DOHH2 (cell line): ENCODE measurements around the gene RASIP1.

Source experiments
- H3F3A ChIP-seq: fragments of 200-600 bp; sonication (generic), shearing (Covaris generic); 2 replicates; pipeline ENCODE4 v1.6.0; 2016; ENCODE audit warnings: antibody characterized with exemption, mild to moderate bottlenecking; ENCODE audit not compliant: control insufficient read depth, insufficient read depth
- H3K27ac ChIP-seq: fragments of 200-600 bp; sonication (generic); 2 replicates; pipeline ENCODE4 v1.5.1; 2014; ENCODE audit warnings: low read depth, mild to moderate bottlenecking, low read length, moderate library complexity
- H3K27me3 ChIP-seq: fragments of 200-600 bp; sonication (generic); 2 replicates; pipeline ENCODE4 v1.6.1; 2014; ENCODE audit warnings: mild to moderate bottlenecking, low read length, mixed read lengths; ENCODE audit not compliant: control insufficient read depth
- H3K36me3 ChIP-seq: fragments of 200-600 bp; sonication (generic); 2 replicates; pipeline ENCODE4 v1.6.1; 2014; ENCODE audit warnings: mild to moderate bottlenecking, low read length, moderate library complexity, mixed read lengths; ENCODE audit not compliant: control insufficient read depth
- H3K4me1 ChIP-seq: fragments of 200-600 bp; sonication (generic); 2 replicates; pipeline ENCODE4 v1.6.1; 2014; ENCODE audit warnings: mild to moderate bottlenecking, low read length, mixed read lengths; ENCODE audit not compliant: control insufficient read depth
- H3K4me2 ChIP-seq: fragments of 200-600 bp; sonication (generic); 2 replicates; pipeline ENCODE4 v1.6.0; 2014; ENCODE audit warnings: mild to moderate bottlenecking, low read length, moderate library complexity
- H3K4me3 ChIP-seq: fragments of 200-600 bp; sonication (generic); 2 replicates; pipeline ENCODE4 v1.5.1; 2014; ENCODE audit warnings: mild to moderate bottlenecking, low read length, mixed read lengths
- H3K79me2 ChIP-seq: fragments of 200-600 bp; sonication (generic); 2 replicates; pipeline ENCODE4 v1.6.1; 2014; ENCODE audit warnings: mild to moderate bottlenecking, low read length, mixed read lengths; ENCODE audit not compliant: control insufficient read depth
- H3K9me2 ChIP-seq: fragments of 200-600 bp; sonication (generic); replicated peaks from 2 replicates; pipeline ENCODE4 v1.6.1; 2014; ENCODE audit warnings: mild to moderate bottlenecking, low read length, mixed read lengths; ENCODE audit not compliant: control insufficient read depth
- H3K9me3 ChIP-seq: fragments of 200-600 bp; sonication (generic); 2 replicates; pipeline ENCODE4 v1.6.1; 2014; ENCODE audit warnings: antibody characterized with exemption, low read length, mixed read lengths; ENCODE audit not compliant: control insufficient read depth, insufficient read depth
- H4K20me1 ChIP-seq: fragments of 200-600 bp; sonication (generic); 2 replicates; pipeline ENCODE4 v1.6.0; 2014; ENCODE audit warnings: low read depth, mild to moderate bottlenecking, antibody characterized with exemption, low read length, moderate library complexity; ENCODE audit not compliant: control insufficient read depth, insufficient read depth
- CTCF ChIP-seq: fragments of 200-600 bp; sonication (generic); IDR thresholded peaks from one replicate; pipeline ENCODE4 v1.5.1; 2014; ENCODE audit warnings: antibody characterized with exemption, mild to moderate bottlenecking, low read depth, low read length; ENCODE audit not compliant: poor library complexity, severe bottlenecking
- EZH2phosphoT487 ChIP-seq: fragments of 200-600 bp; sonication (generic); IDR thresholded peaks from 2 replicates; pipeline ENCODE4 v1.6.1; 2017; ENCODE audit warnings: borderline replicate concordance, mild to moderate bottlenecking, antibody characterized with exemption, low read length, moderate library complexity, mixed read lengths

RASIP1 gene

GRCh38 chr19:48738557-48739403 lies 1.6 kb downstream of the RASIP1 start:
- peak overlapping the region; percentile 39 for H3K4me3 ChIP-seq
- H3K36me3 ChIP-seq, result no peaks in the 10 kb centered on the region
- 0 out of 2 replicates have a peak, but pooled peaks cover 6% of the 10 kb centered on the region for H3K27me3 ChIP-seq
- TF ChIP-seq CTCF, result peak; percentile 43
- TF ChIP-seq EZH2phosphoT487, result no peak
- no peak overlapping the region for H3K27ac ChIP-seq
- no peaks in the 10 kb centered on the region for H3K9me3 ChIP-seq
- H3K4me2 ChIP-seq, result peak overlapping the region; percentile 63
- no peaks in the 10 kb centered on the region for H3K9me2 ChIP-seq
- H4K20me1 ChIP-seq, result no peaks in the 10 kb centered on the region
- H3K79me2 ChIP-seq, result no peaks in the 10 kb centered on the region
- peaks cover 3% of the 10 kb centered on the region; the same call in 1 of the 2 replicates for H3F3A ChIP-seq
- H3K4me1 ChIP-seq, result peaks cover 22% of the 10 kb centered on the region

- TF ChIP-seq EZH2phosphoT487 (no peak), CTCF (no peak)
- no peaks in the 10 kb centered on the region for H4K20me1 ChIP-seq
- peaks cover 22% of the 10 kb centered on the region for H3K4me1 ChIP-seq
- H3K79me2 ChIP-seq, result no peaks in the 10 kb centered on the region
- H3K9me2 ChIP-seq, result no peaks in the 10 kb centered on the region
- H3K27me3 ChIP-seq, result 0 out of 2 replicates have a peak, but pooled peaks cover 6% of the 10 kb centered on the region
- no peak overlapping the region for H3K27ac ChIP-seq
- H3K4me3 ChIP-seq, result no peak overlapping the region
- H3F3A ChIP-seq, result peaks cover 3% of the 10 kb centered on the region; the same call in 1 of the 2 replicates
- H3K9me3 ChIP-seq, result no peaks in the 10 kb centered on the region
- no peaks in the 10 kb centered on the region for H3K36me3 ChIP-seq
- H3K4me2 ChIP-seq, result no peak overlapping the region
These were observed 2.9 kb downstream of the RASIP1 start for GRCh38 chr19:48737360-48737998.

GRCh38 chr19:48735031-48735615 lies 5.3 kb downstream of the RASIP1 start:
- peaks cover 11% of the 10 kb centered on the region for H3K4me1 ChIP-seq
- H3K4me3 ChIP-seq, result no peak overlapping the region
- H3F3A ChIP-seq, result peaks cover 3% of the 10 kb centered on the region; the same call in 1 of the 2 replicates
- no peaks in the 10 kb centered on the region for H4K20me1 ChIP-seq
- no peaks in the 10 kb centered on the region for H3K9me2 ChIP-seq
- no peak overlapping the region for H3K27ac ChIP-seq
- no peak overlapping the region for H3K4me2 ChIP-seq
- no peaks in the 10 kb centered on the region for H3K9me3 ChIP-seq
- no peaks in the 10 kb centered on the region for H3K36me3 ChIP-seq
- 0 out of 2 replicates have a peak, but pooled peaks cover 3% of the 10 kb centered on the region for H3K27me3 ChIP-seq
- no peaks in the 10 kb centered on the region for H3K79me2 ChIP-seq
- TF ChIP-seq CTCF, result no peak
- TF ChIP-seq EZH2phosphoT487, result no peak
